HEK293 (cell line): ENCODE measurements around the gene ZFP62.

ENCODE experiments used
- CTCF ChIA-PET: fragments of 350-600 bp; formaldehyde crosslinking; extraction: SDS; loops from one replicate; lab custom pipeline; 2021; ENCODE audit warnings: antibody characterized with exemption; lab: Yijun Ruan, JAX
- POLR2A ChIA-PET: fragments of 300-600 bp; formaldehyde crosslinking; extraction: SDS; loops from one replicate; lab custom pipeline; 2020; ENCODE audit warnings: antibody characterized with exemption, inconsistent platforms; lab: Yijun Ruan, JAX
- H3K27ac ChIP-seq: fragments of 200-500 bp; sonication (Bioruptor generic); 2 replicates; pipeline ENCODE4 v1.5.1; 2014; ENCODE audit warnings: low read depth, low read length, control low read depth, inconsistent platforms; ENCODE audit errors: extremely low read depth
- H3K36me3 ChIP-seq, 2 experiments: fragments of 200-500 bp in 1 of 2; sonication (Bioruptor generic) in 1 of 2; 1 replicate in 1 of 2; 2 replicates in 1 of 2; pipeline ENCODE4 v1.5.1; 2014 to 2017; ENCODE audit warnings: inconsistent platforms in 2 of 2, low read length in 2 of 2; ENCODE audit not compliant: control insufficient read depth in 2 of 2, insufficient read depth in 1 of 2
- H3K4me1 ChIP-seq: fragments of 200-500 bp; sonication (Bioruptor generic); 2 replicates; pipeline ENCODE4 v1.5.1; 2014; ENCODE audit warnings: mild to moderate bottlenecking, low read length, inconsistent platforms; ENCODE audit not compliant: control insufficient read depth, insufficient read depth
- H3K4me3 ChIP-seq: 2 replicates; pipeline ENCODE4 v1.5.1; 2011; ENCODE audit warnings: low read depth, mild to moderate bottlenecking, control low read depth, low read length, moderate library complexity
- H3K9me3 ChIP-seq: fragments of 200-500 bp; sonication (Bioruptor generic); 2 replicates; pipeline ENCODE4 v1.5.1; 2014; ENCODE audit warnings: low read depth, low read length, inconsistent platforms; ENCODE audit not compliant: control insufficient read depth, insufficient read depth
- AEBP2 ChIP-seq: fragments of 450-650 bp; formaldehyde crosslinking; IDR thresholded peaks from 2 replicates; pipeline ENCODE4 v1.5.1; 2016; ENCODE audit warnings: missing biosample characterization, missing genetic modification characterization, borderline replicate concordance
- GLIS2 ChIP-seq: fragments of 450-650 bp; formaldehyde crosslinking; IDR thresholded peaks from 2 replicates; pipeline ENCODE4 v1.5.1; 2016; ENCODE audit warnings: missing biosample characterization, missing genetic modification characterization
- KLF16 ChIP-seq: fragments of 450-650 bp; formaldehyde crosslinking; IDR thresholded peaks from 2 replicates; pipeline ENCODE4 v1.5.1; 2017; ENCODE audit warnings: missing biosample characterization, missing genetic modification characterization
- KLF7 ChIP-seq: fragments of 450-650 bp; formaldehyde crosslinking; IDR thresholded peaks from 2 replicates; pipeline ENCODE4 v1.5.1; 2016; ENCODE audit warnings: missing biosample characterization, missing genetic modification characterization, borderline replicate concordance
- KLF9 ChIP-seq: fragments of 450-650 bp; formaldehyde crosslinking; IDR thresholded peaks from 2 replicates; pipeline ENCODE4 v1.5.1; 2016; ENCODE audit warnings: missing biosample characterization, missing genetic modification characterization, low read depth
- PATZ1 ChIP-seq: fragments of 450-650 bp; formaldehyde crosslinking; IDR thresholded peaks from 2 replicates; pipeline ENCODE4 v1.5.1; 2016; ENCODE audit warnings: missing biosample characterization, missing genetic modification characterization
- SCRT1 ChIP-seq: fragments of 450-650 bp; formaldehyde crosslinking; IDR thresholded peaks from 2 replicates; pipeline ENCODE4 v1.5.1; 2016; ENCODE audit warnings: missing biosample characterization, missing genetic modification characterization, borderline replicate concordance
- TRIM28 ChIP-seq: IDR thresholded peaks from 2 replicates; pipeline ENCODE4 v1.6.1; 2011; ENCODE audit warnings: low read length, control low read depth, borderline replicate concordance
- ZBTB17 ChIP-seq: fragments of 450-650 bp; formaldehyde crosslinking; IDR thresholded peaks from 2 replicates; pipeline ENCODE4 v1.5.1; 2016; ENCODE audit warnings: missing biosample characterization, missing genetic modification characterization
- ZEB2 ChIP-seq: fragments of 450-650 bp; formaldehyde crosslinking; IDR thresholded peaks from 2 replicates; pipeline ENCODE4 v1.5.1; 2016; ENCODE audit warnings: missing biosample characterization, missing genetic modification characterization
- ZNF449 ChIP-seq: fragments of 450-650 bp; formaldehyde crosslinking; IDR thresholded peaks from 2 replicates; pipeline ENCODE4 v1.5.1; 2017; ENCODE audit warnings: missing biosample characterization, mild to moderate bottlenecking, missing genetic modification characterization, moderate library complexity
- TF ChIP-seq, protein P1 (sequence below): fragments of 450-650 bp; formaldehyde crosslinking; IDR thresholded peaks from 2 replicates; pipeline ENCODE4 v1.5.1; 2017; ENCODE audit warnings: missing biosample characterization, missing genetic modification characterization

ZFP62 gene

DNA sequence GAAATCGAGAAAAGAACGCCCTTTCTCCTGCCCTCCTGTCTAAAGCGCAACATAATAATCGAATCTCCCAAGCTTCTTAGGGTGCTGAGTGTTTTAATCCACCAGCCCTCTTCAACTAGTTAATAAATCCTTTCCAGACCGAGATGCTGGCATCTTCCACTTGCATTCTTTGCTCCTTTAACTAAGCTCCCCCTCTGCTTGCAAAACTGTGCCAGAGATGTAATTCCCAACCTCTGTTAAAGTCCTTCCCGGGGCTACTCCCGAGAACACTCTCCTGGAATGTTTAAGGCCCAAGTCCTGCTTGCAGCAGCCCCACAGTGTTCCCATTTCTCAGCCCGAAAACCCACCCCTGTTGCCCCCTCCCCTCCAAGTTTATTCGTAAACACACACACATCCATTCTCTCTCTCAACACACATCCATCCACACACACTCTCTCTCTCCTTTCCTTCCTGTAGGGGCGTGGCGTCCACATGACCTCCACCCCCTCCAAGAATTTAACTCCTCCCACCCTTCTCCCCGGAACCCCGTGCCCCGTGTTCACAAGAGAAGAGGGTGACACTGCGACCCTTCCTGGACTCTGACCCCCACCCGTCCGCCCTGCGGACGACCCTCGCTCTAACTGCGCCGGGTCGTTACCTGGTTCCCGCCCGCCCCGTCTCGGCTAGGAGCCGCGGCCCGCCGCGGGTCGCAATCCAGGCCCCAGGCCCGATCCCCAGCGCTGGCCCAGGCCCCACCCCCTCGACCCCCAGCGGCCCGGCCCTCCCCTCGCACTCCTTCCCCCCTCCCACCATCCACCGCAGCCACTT, 51.5 kb downstream of the ZFP62 start (continued):
- TF ChIP-seq, protein P1, sequence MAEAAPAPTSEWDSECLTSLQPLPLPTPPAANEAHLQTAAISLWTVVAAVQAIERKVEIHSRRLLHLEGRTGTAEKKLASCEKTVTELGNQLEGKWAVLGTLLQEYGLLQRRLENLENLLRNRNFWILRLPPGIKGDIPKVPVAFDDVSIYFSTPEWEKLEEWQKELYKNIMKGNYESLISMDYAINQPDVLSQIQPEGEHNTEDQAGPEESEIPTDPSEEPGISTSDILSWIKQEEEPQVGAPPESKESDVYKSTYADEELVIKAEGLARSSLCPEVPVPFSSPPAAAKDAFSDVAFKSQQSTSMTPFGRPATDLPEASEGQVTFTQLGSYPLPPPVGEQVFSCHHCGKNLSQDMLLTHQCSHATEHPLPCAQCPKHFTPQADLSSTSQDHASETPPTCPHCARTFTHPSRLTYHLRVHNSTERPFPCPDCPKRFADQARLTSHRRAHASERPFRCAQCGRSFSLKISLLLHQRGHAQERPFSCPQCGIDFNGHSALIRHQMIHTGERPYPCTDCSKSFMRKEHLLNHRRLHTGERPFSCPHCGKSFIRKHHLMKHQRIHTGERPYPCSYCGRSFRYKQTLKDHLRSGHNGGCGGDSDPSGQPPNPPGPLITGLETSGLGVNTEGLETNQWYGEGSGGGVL: peak; percentile 53
- TF ChIP-seq KLF16 (tag by site-specific recombination): peak; percentile 66

DNA sequence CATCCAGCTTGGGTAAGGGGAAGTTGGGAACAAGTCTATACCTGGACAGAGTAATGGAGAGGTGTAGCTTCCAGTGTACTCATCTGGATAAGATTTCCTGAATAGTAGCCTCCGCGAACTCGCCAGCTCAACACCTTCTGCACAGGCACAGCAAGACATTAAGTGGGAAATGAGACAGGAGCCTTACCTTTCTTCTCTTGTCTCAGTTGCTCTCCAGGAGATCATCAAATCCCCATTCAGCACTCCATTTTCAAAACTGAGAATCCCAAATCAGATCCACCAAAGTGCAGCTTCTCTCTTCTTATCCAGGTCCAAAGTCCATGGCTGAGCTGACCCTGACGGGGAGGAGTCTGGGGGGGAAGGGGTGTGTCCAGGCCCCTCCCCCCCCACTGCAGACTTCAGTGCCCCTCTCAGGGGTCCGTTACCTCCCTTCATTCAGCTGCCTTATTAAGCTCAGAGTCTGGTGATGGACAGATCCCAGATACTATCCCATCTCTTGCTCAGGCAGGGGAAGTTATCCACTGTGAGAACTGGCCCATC, 52.5 kb downstream of the ZFP62 start:
- no peak overlapping the region for H3K27ac ChIP-seq
- CTCF ChIA-PET: no interaction called here
- H3K4me1 ChIP-seq: peaks cover 13% of the 10 kb centered on the region

DNA sequence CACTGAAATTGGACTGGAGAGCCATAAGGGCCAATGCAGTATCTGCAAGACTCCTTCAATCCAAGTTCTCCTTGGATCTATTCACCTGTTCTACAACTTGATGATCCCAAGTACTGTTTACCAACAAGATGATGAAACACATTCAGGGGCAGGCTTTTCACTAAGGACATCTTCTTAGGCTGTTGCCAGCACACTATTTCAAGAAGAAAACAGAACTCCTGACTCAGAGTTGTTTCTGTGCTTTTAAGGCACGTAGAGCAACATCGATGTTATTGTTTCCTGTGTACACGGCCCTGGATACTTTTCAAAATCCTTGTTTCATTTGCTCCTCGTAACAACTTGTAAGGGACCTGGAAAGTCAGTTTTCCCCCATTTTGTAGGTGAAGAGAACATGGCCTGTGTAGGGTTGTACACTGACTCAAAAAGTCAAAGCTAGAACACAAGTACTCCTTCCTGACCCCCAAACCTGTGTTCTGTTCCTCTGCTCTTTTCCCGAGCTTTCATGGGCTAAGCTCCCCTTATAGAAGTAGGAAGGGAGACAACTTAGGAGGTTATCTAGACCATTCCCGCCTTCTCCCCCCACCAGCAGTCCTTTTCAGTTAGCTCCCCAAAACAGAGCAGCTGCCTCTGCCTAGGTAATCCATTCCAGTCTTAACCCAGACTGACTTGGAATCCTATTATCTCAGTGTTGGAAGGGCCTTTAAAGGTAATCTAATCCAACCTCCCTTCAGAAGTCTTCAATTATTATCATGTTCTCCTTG, 53.2 kb downstream of the ZFP62 start:
- POLR2A ChIA-PET: interaction anchor here (0.6 kb wide), 2 partner anchors 74 to 1245 kb away, joined by 3 read pairs; no protein-coding TSS in a partner anchor
- no peak overlapping the region for H3K27ac ChIP-seq
- CTCF ChIA-PET: no interaction called here

More for the DNA sequence above, 52.5 kb downstream of the ZFP62 start:
- H3K9me3 ChIP-seq: no peaks in the 10 kb centered on the region
- POLR2A ChIA-PET: no interaction called here
- TF ChIP-seq ZNF449 (tag by site-specific recombination) (no peak), ZEB2 (tag by site-specific recombination) (no peak), KLF9 (tag by site-specific recombination) (peak; percentile 53; the same call in 1 of the 2 replicates)
- H3K4me3 ChIP-seq: no peak overlapping the region
- peaks cover 0 to 25% of the 10 kb centered on the region in 2 experiments; a peak in 1 of 3 replicates for H3K36me3 ChIP-seq

More for the DNA sequence above, 53.2 kb downstream of the ZFP62 start:
- TF ChIP-seq SCRT1 (tag by site-specific recombination) (no peak), PATZ1 (tag by site-specific recombination) (no peak), GLIS2 (tag by site-specific recombination) (no peak), AEBP2 (tag by site-specific recombination) (no peak), ZBTB17 (tag by site-specific recombination) (0 out of 2 replicates have a peak, but pooled peaks have one; percentile 10), KLF7 (tag by site-specific recombination) (no peak), TRIM28 (no peak)
- Histone ChIP-seq H3K36me3 (peaks cover 0 to 25% of the 10 kb centered on the region in 2 experiments; a peak in 1 of 3 replicates), H3K9me3 (no peaks in the 10 kb centered on the region), H3K4me3 (no peak overlapping the region), H3K4me1 (peaks cover 12% of the 10 kb centered on the region)
